Fibroblast of upper back skin (primary cell): Measurements from ENCODE around the gene TMEM203.

ENCODE experiments used
- DNase-seq: peaks from one replicate; pipeline ENCODE4 v3.0.0-alpha.2; 2013

Gene TMEM203

GRCh38 chr9:137163365-137163715, 42.1 kb downstream of the TMEM203 start:
- no peak for DNase-seq

- DNase-seq: no peak
Observed at GRCh38 chr9:137162505-137163364, 42.7 kb downstream of the TMEM203 start.

GRCh38 chr9:137161558-137162486, 43.6 kb downstream of the TMEM203 start:
- no peak for DNase-seq

GRCh38 chr9:137160716-137161557, 44.5 kb downstream of the TMEM203 start:
- no peak for DNase-seq

- no peak for DNase-seq
Observed at GRCh38 chr9:137160054-137160425, 45.4 kb downstream of the TMEM203 start.

- no peak for DNase-seq
Observed at GRCh38 chr9:137159105-137160053, 46.1 kb downstream of the TMEM203 start.

- DNase-seq: no peak
Observed at GRCh38 chr9:137158625-137159024, 46.8 kb downstream of the TMEM203 start.

- no peak for DNase-seq
Observed at GRCh38 chr9:137157618-137158415, 47.6 kb downstream of the TMEM203 start.

- peak; percentile 16 for DNase-seq
Observed at GRCh38 chr9:137156567-137157375, 48.7 kb downstream of the TMEM203 start.
